SK-N-SH (cell line): ENCODE data around the gene CLASP1.

Source experiments
- EZH2phosphoT487 ChIP-seq: fragments of 200-600 bp; sonication (generic); IDR thresholded peaks from 2 replicates; pipeline ENCODE4 v1.6.1; 2017; ENCODE audit warnings: low read depth, mixed run types, mild to moderate bottlenecking, antibody characterized with exemption, moderate library complexity, borderline replicate concordance
- NFIC ChIP-seq: IDR thresholded peaks from 2 replicates; pipeline ENCODE4 v1.4.0; 2012; ENCODE audit warnings: borderline replicate concordance
- TAF1 ChIP-seq: IDR thresholded peaks from 2 replicates; pipeline ENCODE4 v1.6.1; 2012; ENCODE audit warnings: low read depth, mild to moderate bottlenecking, low read length, moderate library complexity, borderline replicate concordance
- TF ChIP-seq, protein P1 (sequence below): IDR thresholded peaks from 2 replicates; pipeline ENCODE4 v1.4.0; 2012; ENCODE audit warnings: low read depth, borderline replicate concordance
- TF ChIP-seq, protein P2 (sequence below): fragments of 200-600 bp; sonication (generic); IDR thresholded peaks from 2 replicates; pipeline ENCODE4 v1.6.1; 2017; ENCODE audit warnings: antibody characterized with exemption, mild to moderate bottlenecking, moderate library complexity

DNA sequence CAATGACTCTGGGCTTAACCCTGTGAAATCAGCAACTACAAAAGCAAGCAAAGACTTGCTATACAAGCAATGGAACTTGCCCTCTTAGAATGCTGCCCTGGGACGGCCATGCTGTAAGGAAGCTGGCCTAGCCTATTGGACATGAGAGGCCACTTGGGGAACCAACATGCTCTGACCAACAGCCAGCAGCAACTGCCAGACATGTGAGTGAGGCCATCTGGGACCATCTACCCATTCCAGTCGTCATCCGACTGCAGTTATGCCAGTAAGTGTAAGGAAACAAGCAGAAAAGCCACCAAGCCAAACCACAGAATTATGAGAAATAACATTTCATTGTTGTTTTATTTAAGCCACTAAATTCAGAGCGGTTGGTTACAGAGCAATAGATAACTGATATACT is 40.9 kb downstream of the CLASP1 start:
- TF ChIP-seq NFIC (no peak), TAF1 (no peak), EZH2phosphoT487 (no peak)
- TF ChIP-seq, protein P1, sequence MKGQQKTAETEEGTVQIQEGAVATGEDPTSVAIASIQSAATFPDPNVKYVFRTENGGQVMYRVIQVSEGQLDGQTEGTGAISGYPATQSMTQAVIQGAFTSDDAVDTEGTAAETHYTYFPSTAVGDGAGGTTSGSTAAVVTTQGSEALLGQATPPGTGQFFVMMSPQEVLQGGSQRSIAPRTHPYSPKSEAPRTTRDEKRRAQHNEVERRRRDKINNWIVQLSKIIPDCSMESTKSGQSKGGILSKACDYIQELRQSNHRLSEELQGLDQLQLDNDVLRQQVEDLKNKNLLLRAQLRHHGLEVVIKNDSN, result no peak
- TF ChIP-seq, protein P2, sequence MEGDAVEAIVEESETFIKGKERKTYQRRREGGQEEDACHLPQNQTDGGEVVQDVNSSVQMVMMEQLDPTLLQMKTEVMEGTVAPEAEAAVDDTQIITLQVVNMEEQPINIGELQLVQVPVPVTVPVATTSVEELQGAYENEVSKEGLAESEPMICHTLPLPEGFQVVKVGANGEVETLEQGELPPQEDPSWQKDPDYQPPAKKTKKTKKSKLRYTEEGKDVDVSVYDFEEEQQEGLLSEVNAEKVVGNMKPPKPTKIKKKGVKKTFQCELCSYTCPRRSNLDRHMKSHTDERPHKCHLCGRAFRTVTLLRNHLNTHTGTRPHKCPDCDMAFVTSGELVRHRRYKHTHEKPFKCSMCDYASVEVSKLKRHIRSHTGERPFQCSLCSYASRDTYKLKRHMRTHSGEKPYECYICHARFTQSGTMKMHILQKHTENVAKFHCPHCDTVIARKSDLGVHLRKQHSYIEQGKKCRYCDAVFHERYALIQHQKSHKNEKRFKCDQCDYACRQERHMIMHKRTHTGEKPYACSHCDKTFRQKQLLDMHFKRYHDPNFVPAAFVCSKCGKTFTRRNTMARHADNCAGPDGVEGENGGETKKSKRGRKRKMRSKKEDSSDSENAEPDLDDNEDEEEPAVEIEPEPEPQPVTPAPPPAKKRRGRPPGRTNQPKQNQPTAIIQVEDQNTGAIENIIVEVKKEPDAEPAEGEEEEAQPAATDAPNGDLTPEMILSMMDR, result no peak
